HG03097 (cell line): Measurements from ENCODE around the gene HNRNPK.

Experiments used
- ATAC-seq: cut with Tn5 transposase; IDR thresholded peaks from one replicate; pipeline ENCODE4 v1.9.1; 2021; ENCODE audit not compliant: unreplicated experiment, low FRiP score

Gene HNRNPK

DNA sequence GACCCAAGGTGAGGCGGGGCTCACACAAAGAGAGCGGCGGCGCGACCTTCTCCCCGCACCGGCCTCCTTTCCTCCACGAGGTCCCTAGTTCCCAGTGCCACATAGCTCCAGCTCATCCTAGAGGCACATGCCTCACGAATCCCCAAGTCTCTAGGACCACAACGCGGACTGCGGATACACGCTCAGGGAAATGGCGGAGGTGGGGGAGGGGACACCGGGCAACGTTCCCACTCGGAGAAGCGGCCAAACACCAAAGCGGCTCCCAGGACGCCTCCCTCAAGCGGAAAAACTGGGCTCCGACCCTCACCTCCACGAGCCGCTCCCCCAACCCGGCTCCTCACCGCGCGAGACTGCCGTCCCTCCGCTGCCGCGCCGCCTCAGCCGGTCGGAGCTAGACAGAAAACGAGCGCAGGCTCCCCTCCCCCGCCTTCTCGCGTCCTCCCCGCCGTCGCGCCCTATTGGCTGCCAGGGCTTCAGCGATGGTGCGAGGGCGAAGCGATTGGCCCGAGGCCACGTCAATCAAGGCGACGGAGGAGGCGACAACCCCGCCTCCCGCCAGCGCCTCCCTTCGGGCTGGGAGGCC, at the start of gene HNRNPK:
Gene HNRNPK (minus strand): TSS at position 404 of the 583 bp plus-strand sequence. CDS start 1,963 bp downstream, outside the sequence.
- peak; percentile 83 for ATAC-seq

- no peak for ATAC-seq
These were observed 47.2 kb upstream of the HNRNPK start for GRCh38 chr9:84027201-84027600.

DNA sequence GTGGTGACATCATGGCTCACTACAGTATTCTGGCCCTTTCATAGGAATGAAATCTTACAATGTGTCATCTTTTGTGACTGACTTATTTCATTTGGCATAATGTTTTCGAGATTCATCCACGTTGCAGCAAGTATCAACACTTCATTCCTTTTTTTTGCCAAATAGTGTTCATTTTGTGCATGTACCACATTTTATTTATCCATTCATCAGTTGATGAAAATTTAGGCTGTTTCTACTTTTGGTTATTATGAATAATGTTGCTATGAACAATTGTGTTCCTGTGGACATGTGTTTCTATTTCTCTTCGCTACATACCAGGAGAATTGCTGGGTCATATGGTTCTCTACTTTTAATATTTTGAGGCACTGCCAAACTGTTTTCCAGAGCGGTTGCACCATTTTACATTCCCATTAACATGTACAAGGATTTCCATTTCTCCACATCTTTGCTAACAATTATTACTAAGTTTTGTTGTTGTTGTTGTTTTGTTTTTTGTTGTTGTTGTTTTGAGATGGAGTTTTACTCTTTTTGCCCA, 44.1 kb upstream of the HNRNPK start:
- no peak for ATAC-seq

GRCh38 chr9:84007662-84008061, 27.6 kb upstream of the HNRNPK start:
- no peak for ATAC-seq

DNA sequence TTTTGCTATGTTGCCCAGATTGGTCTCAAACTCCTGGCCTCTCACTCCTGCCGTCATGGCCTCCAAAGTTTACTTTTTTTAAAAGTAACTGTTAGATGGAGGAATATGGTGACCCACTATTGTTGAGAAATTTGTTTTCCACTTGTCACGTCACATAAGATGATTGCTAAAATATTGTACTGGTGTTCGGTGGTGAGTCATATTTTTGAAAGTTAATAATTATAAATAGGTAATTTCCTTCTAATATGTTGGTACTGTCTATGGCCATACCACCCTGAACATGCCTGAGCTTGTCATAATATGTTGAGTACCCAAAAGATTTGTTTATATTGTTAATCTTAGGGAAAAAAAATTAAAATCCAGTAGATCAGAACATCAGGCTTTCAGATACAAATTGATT, 23.2 kb upstream of the HNRNPK start:
- no peak for ATAC-seq

DNA sequence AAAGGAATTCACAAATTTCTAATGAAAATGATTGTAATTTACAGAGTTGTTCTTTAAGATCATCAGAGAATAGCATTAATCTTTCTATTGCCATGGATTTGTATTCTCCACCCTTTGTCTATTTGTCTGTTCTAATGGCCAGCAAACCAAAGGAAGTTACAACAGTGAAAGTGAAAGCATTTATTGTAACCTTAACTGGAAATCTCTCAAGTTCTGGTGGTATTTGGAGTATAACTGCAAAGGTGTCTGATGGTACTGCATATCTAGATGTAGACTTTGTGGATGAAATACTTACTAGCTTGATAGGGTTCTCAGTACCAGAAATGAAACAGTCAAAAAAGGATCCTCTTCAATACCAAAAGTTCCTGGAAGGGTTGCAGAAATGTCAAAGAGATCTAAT, 22.3 kb upstream of the HNRNPK start:
- ATAC-seq, result peak; percentile 75

DNA sequence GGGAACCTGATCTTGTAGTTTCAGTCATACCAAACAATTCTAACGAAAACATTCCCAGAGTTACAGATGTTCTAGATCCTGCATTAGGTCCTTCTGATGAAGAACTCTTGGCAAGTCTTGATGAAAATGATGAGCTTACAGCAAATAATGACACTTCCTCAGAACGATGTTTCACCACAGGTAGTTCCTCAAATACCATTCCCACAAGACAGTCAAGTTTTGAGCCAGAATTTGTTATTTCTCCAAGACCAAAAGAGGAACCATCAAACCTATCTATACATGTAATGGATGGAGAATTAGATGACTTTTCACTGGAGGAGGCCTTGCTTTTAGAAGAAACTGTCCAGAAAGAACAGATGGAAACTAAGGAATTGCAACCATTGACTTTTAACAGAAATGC, 21.6 kb upstream of the HNRNPK start:
- no peak for ATAC-seq

GRCh38 chr9:84000186-84000585, 20.2 kb upstream of the HNRNPK start:
- no peak for ATAC-seq

GRCh38 chr9:83999141-83999918, 19.3 kb upstream of the HNRNPK start:
- no peak for ATAC-seq

- ATAC-seq, result no peak
These were observed 16.1 kb upstream of the HNRNPK start for GRCh38 chr9:83996126-83996525.

GRCh38 chr9:83992901-83993300, 12.9 kb upstream of the HNRNPK start:
- no peak for ATAC-seq

- ATAC-seq, result no peak
These were observed 12.4 kb upstream of the HNRNPK start for GRCh38 chr9:83992407-83992806.

DNA sequence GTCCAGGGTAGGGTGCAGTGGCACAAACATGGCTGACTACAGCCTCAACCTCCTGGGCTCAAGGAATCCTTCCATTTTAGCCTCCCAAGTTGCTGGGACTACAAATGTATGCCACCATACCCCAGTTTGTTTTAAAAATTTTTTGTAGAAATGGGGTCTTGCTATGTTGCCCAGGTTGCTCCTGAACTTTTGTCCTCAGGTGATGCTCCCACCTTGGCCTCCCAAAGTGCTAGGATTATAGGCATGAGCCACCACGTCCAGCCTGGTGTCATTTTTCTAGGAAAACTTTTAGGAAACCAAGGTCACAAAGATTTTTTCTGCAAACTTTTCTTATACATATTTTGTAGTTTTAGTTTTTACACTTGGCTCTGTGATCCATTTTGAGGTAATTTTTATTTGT, 11.3 kb upstream of the HNRNPK start:
- ATAC-seq, result no peak

DNA sequence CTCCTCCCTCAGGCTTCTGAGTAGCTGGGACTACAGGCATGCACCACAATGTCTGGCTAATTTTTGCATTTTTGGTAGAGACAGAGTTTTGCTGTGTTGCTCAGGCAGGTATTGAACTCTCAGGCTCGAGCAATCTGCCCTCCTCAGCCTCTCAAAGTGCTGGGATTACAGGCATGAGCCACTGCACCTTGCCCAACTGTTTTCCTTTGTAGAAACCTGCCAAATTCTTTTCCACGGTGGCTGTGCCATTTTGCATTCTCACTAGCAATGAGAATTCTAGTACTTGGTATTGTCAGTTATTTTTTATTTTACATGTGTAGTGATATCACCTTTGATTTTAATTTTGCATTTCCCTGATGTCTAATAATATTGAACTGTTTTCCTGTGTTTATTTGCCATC, 8.4 kb upstream of the HNRNPK start:
- no peak for ATAC-seq

DNA sequence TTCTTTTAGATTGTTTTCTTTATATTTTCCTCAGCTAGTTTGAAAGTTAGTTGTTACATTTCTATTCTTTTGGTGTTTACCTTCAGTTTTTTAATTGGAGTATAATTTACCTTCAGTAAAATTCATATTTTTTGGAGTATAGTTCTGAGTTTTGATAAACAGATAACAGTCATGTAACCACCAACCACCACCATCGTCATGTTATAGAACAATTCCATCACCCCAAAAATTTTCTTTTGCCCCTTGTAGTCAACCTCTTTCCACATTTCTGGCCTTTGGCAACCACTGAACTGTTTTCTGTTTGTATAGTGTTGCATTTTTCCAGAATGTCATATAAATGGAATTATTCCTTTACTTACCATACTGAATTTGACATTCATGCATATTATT, 7.4 kb upstream of the HNRNPK start:
- ATAC-seq, result no peak

GRCh38 chr9:83986765-83987401, 6.9 kb upstream of the HNRNPK start:
- ATAC-seq, result no peak

DNA sequence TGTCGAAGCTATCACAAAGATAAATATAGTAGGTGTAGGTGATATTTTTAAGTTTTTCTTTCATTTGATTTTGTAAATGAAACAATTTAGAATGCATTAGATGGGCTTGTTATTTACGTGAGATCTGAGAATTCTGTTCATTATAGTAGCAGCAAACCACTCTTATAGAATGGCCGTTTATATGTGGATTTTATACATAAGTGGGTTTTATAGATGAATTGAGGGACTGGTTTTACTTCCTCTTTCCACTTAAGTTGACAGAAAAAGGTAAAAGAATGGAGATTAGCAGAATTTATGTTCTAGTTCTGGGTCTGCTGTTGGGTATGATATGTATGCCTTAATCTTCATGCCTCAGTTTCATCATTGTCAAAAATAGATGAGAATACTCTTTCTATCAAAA, 6.2 kb upstream of the HNRNPK start:
- ATAC-seq, result no peak

- no peak for ATAC-seq
These were observed 1.3 kb upstream of the HNRNPK start for GRCh38 chr9:83981126-83981871.

GRCh38 chr9:83980395-83981125, 545 bp upstream of the HNRNPK start, which contains the start of gene RMI1:
TSS of gene RMI1 (plus strand) at chr9:83980805. CDS start at chr9:84000987, 20,182 bp downstream.
- ATAC-seq, result peak; percentile 68
